Measurements from ENCODE around the gene CCDC88C. TPM values are rescaled to one million over a fixed set of nuclear protein-coding genes. Genes with fewer than 3 reads are reported as not detected.

The CCDC88C gene
- total RNA-seq, 1 experiment from 2014 or later = 5.8 TPM

DNA sequence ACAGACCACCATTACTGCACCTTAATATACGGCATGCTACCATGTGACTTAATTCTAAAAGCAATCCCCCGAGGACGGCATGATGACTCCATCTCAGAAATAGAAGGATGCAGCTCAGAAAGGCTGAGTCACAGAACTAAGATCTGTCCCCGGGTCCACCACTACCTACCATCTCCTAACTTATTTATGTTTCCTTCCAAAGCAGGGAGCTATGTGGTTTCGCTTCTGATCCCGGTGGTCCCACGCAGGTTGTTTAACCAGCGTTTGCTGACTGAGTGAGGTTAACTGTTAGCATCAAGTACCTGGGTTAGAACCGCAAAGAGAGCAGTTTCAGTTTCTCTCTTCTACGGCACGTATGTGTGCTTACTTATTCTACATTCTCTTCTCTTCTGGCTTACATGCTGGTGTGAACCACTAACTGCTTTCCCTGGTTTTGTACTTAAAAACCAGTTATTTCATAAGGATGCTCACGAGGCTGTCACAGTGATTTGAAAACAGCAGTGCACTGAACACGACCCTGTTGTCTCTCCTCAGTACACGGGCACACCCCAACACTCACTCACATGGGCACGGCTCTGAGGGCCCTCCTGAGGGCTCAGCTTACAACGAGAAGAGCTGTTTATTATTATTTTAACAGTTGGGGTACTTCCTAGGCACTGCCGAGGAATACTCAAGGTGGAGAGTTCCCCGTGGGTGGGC lies 66.7 kb downstream of the CCDC88C start:
- Histone ChIP-seq H3K36me3 (no peaks in the 10 kb centered on the region), H3K4me3 (peak overlapping the region; percentile 34), H3K27me3 (no peaks in the 10 kb centered on the region), H3K9me3 (no peaks in the 10 kb centered on the region)
- no peak for DNase-seq

DNA sequence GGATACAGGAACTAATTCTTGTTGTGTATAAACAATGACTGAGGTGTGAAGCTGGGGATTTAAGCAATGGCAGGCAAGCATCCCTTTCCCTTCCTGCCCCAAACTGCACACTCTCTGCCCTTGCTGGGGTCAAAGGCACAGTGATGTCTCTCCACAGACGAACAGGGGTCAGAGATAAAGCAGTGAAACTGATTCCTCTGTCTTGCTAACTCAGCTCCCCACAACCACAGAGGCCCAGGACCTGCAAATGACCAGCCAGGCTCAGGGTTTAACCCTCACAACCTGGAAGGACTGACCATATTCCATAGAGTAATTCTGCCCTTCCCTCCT lies 67.2 kb downstream of the CCDC88C start:
- DNase-seq = no peak
- Histone ChIP-seq H3K4me3 (peak overlapping the region; percentile 34), H3K27me3 (no peaks in the 10 kb centered on the region), H3K36me3 (no peaks in the 10 kb centered on the region), H3K9me3 (no peaks in the 10 kb centered on the region)

DNA sequence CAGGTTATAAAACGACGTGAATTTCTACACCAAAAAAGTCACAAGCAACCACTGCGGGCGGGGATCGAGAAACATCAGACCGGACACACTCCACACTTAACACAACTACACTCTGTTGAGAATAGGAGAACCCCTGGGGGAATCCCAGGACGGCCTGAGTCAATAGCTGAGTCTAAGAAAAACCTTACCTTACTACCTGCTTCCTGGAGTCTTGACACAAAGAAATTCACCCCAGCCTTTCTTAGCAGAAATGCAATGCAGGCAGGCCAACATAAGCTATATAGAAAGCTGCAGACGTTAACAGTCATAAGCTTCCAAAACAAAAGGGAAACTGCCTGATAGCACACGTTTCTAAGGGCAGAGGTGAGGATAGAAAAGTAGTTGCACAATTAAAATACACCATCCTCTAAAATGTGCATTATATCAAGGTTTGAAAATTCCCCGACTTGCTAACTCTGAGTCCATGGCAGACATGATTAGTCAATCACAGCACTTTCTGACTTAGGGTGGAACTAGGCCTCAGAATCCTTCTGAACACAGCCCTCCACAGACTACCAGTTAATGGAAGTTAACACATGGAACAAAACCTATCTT lies 68.0 kb downstream of the CCDC88C start:
- Histone ChIP-seq H3K9me3 (no peaks in the 10 kb centered on the region), H3K27me3 (no peaks in the 10 kb centered on the region), H3K36me3 (no peaks in the 10 kb centered on the region), H3K4me3 (no peak overlapping the region)
- no peak for DNase-seq

- no peaks in the 10 kb centered on the region for H3K9me3 ChIP-seq
- no peak for DNase-seq
- no peaks in the 10 kb centered on the region for H3K27me3 ChIP-seq
- no peak overlapping the region for H3K4me3 ChIP-seq
- H3K36me3 ChIP-seq = no peaks in the 10 kb centered on the region
Measured at GRCh38 chr14:91348845-91349465, 68.7 kb downstream of the CCDC88C start.

- no peaks in the 10 kb centered on the region for H3K27me3 ChIP-seq
- no peaks in the 10 kb centered on the region for H3K36me3 ChIP-seq
- H3K4me3 ChIP-seq = no peak overlapping the region
- no peak for DNase-seq
- no peaks in the 10 kb centered on the region for H3K9me3 ChIP-seq
Measured at GRCh38 chr14:91346838-91347173, 70.8 kb downstream of the CCDC88C start.

GRCh38 chr14:91344096-91344495 lies 73.5 kb downstream of the CCDC88C start:
- H3K36me3 ChIP-seq = no peaks in the 10 kb centered on the region
- H3K27me3 ChIP-seq = no peaks in the 10 kb centered on the region
- DNase-seq = no peak
- H3K4me3 ChIP-seq = no peak overlapping the region
- H3K9me3 ChIP-seq = no peaks in the 10 kb centered on the region

DNA sequence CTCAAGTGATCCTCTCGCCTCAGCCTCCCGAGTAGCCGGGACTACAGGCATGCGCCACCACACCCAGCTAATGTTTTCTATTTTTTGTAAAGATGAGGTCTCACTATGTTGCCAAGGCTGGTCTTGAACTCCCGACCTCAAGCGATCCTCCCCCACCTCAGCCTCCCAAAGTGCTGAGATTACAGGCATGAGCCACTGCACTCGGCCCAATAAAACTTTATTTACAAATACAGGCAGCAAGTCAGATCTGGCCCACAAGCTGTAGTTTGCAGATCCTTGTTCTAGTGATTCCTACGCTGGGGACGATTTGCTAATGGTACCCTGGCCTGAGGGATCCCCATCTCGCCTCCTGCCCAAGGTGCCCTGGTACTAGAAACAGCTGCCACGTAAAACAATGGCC lies 74.6 kb downstream of the CCDC88C start:
- Histone ChIP-seq H3K27me3 (no peaks in the 10 kb centered on the region), H3K4me3 (no peak overlapping the region), H3K36me3 (no peaks in the 10 kb centered on the region), H3K9me3 (no peaks in the 10 kb centered on the region)
- no peak for DNase-seq

GRCh38 chr14:91342206-91342760 lies 75.3 kb downstream of the CCDC88C start:
- Histone ChIP-seq H3K36me3 (no peaks in the 10 kb centered on the region), H3K4me3 (no peak overlapping the region), H3K9me3 (no peaks in the 10 kb centered on the region), H3K27me3 (no peaks in the 10 kb centered on the region)
- no peak for DNase-seq

DNA sequence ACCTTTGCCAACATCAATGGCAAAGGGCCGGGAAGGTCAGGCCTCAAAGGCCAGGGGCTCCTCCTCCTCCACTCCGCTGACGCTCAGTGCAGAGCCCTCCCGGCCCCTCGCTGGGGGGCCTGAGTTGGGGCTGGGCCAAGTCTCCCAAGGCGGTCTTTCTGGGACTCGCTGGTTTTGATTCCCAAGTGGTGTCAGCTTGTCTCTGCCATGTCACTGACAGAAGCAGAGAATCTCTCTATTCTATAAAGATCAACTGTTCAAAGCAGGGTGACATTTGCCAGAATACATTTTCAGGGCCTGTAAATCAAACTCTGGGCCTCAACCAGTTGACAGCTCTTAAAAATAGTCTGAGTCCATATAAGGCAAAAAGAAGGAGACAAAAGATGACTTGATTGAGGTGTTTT lies 75.9 kb downstream of the CCDC88C start:
- H3K9me3 ChIP-seq = no peaks in the 10 kb centered on the region
- no peak overlapping the region for H3K4me3 ChIP-seq
- no peaks in the 10 kb centered on the region for H3K27me3 ChIP-seq
- DNase-seq = no peak
- H3K36me3 ChIP-seq = no peaks in the 10 kb centered on the region

GRCh38 chr14:91341334-91341733 lies 76.3 kb downstream of the CCDC88C start:
- H3K36me3 ChIP-seq = no peaks in the 10 kb centered on the region
- H3K4me3 ChIP-seq = no peak overlapping the region
- H3K9me3 ChIP-seq = no peaks in the 10 kb centered on the region
- no peaks in the 10 kb centered on the region for H3K27me3 ChIP-seq
- DNase-seq = no peak

GRCh38 chr14:91339671-91340369 lies 77.8 kb downstream of the CCDC88C start:
- Histone ChIP-seq H3K9me3 (no peaks in the 10 kb centered on the region), H3K36me3 (no peaks in the 10 kb centered on the region), H3K4me3 (no peak overlapping the region), H3K27me3 (no peaks in the 10 kb centered on the region)
- no peak for DNase-seq

- Histone ChIP-seq H3K27me3 (no peaks in the 10 kb centered on the region), H3K36me3 (no peaks in the 10 kb centered on the region), H3K9me3 (no peaks in the 10 kb centered on the region), H3K4me3 (no peak overlapping the region)
- DNase-seq = no peak
Measured at GRCh38 chr14:91339076-91339475, 78.5 kb downstream of the CCDC88C start.

DNA sequence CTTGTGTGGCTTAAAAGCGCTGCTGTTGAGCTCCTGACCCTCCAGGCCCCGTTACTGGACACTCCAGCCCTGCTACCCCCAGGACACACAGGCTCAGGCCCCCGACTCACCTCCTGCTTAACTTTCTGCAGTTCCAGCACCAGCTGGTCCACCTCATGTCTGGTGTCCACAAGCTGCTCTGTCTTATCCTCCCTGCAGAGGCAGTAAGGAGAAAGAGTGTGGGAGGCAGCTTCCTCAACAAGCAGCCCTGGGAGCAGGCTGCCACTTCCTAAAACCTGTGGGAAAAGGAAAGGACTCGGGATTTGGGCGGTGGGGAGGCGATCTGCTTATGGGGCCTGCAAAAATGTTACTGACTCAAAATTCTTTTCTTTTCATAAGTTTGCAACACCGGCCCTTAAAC lies 79.2 kb downstream of the CCDC88C start:
- H3K4me3 ChIP-seq = no peak overlapping the region
- no peaks in the 10 kb centered on the region for H3K9me3 ChIP-seq
- no peak for DNase-seq
- no peaks in the 10 kb centered on the region for H3K36me3 ChIP-seq
- H3K27me3 ChIP-seq = no peaks in the 10 kb centered on the region

DNA sequence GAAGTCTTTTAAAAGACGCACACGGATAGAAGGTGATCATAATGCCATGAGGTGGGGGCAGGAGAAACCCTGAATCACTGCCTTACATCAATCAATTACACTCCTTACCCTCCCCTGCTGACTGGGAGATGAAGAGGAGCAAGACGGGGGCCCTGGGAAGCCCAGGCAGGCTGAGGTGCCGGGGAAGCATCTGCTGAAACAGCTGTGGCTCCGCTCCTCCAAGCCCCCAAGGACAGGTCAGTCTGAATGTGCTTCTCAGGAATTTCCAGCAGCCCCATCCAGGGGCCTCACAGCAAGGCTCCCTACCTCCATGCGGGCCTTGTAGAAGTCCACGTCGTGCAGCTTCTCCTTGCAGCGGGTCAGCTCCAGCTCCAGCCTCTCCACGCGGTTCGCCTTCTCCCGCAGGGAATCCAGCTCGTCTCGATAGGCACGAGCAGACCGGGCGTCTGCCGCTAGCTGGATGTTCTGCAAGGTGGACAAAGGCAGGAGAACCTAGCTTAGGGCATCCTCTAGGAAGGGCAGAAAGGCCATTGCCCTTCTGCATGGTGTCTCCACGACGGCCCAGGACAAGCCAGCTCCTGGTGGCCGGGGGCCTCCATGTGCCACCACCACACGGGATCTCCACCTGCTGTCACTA lies 79.8 kb downstream of the CCDC88C start:
- no peak for DNase-seq
- Histone ChIP-seq H3K9me3 (no peaks in the 10 kb centered on the region), H3K4me3 (no peak overlapping the region), H3K36me3 (no peaks in the 10 kb centered on the region), H3K27me3 (no peaks in the 10 kb centered on the region)

DNA sequence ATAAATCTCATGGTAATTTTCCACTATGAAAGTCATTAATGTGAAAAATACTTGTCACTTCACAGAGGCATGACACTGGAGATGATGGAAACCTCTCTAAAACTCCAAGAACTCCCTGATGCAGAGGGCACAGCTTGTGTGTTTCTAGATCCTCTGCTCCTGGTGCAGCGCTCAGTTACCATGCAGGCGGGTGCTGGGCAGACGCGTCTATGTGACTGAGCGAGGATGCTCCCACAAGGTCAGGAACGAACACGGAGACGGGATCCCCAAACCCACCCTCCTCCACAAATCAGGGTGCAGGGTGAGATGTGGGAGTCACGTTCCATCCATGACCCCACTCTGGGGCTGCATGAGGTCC lies 81.5 kb downstream of the CCDC88C start:
- Histone ChIP-seq H3K4me3 (no peak overlapping the region), H3K9me3 (no peaks in the 10 kb centered on the region), H3K27me3 (no peaks in the 10 kb centered on the region), H3K36me3 (no peaks in the 10 kb centered on the region)
- no peak for DNase-seq

DNA sequence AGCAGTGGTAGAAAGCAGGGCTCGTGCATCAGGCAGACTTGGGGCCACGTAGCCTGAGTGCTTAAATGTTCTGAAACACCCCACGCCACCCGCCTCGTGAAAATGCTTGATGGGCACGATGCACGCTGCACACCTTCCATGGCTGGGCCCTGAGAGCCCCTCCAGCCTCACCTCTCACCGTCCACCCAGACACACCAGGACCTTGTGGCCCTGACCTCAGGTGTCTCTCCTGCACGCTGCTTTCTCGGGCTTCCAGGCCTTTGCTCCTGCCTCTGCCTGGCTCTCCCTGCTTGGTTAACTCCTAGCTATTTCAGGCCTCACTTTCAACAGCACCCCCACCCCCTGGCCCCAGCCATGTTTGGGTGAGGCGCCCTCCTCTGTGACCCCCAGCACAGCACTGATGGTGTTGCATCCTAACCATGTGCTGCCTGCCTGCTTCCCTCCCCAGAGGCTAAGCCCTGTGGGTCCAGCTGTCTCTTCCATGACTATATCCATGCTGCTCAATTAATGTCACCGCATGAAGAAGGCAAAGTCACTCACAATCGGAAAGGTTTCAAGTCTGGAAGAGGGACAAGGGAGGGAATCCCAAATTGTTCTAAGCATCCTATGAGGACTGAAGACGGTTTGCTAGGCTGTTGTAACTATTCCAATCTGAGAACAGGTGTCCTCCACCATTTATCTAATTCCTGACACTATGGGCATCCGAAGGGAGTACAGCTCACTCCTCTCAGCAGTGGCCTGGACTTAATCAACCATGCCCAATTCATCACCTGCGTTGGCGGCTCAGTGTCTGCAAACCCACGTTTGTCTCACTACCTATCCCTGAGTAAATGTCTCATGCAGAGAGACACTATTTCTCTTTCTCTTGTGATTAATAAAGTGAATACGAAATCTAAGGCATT lies 82.2 kb downstream of the CCDC88C start:
- no peaks in the 10 kb centered on the region for H3K27me3 ChIP-seq
- DNase-seq = no peak
- H3K4me3 ChIP-seq = no peak overlapping the region
- H3K36me3 ChIP-seq = no peaks in the 10 kb centered on the region
- no peaks in the 10 kb centered on the region for H3K9me3 ChIP-seq

Measured in MG63 (cell line).